HEK293T (cell line): ENCODE data around the gene C8B.

Source experiments
- CTCF ChIA-PET: fragments of 350-600 bp; formaldehyde crosslinking; extraction: SDS; loops from one replicate; lab custom pipeline; 2021; ENCODE audit warnings: antibody characterized with exemption, inconsistent platforms; lab: Yijun Ruan, JAX
- POLR2A ChIA-PET: fragments of 350-600 bp; formaldehyde crosslinking; extraction: SDS; loops from one replicate; lab custom pipeline; 2020; ENCODE audit warnings: antibody characterized with exemption, inconsistent platforms; lab: Yijun Ruan, JAX
- DNase-seq: peaks from one replicate; pipeline ENCODE4 v3.0.0; 2012; ENCODE audit warnings: mixed read lengths; ENCODE audit errors: extremely low spot score
- BHLHE40 ChIP-seq: fragments of 450-650 bp; IDR thresholded peaks from 2 replicates; pipeline ENCODE4 v1.6.1; 2016; ENCODE audit warnings: mild to moderate bottlenecking, moderate library complexity, borderline replicate concordance
- FOXA1 ChIP-seq: fragments of 450-650 bp; IDR thresholded peaks from 2 replicates; pipeline ENCODE4 v1.6.1; 2016; ENCODE audit warnings: mild to moderate bottlenecking
- FOXK2 ChIP-seq: fragments of 450-650 bp; IDR thresholded peaks from 2 replicates; pipeline ENCODE4 v1.6.1; 2016; ENCODE audit warnings: mild to moderate bottlenecking
- FOXM1 ChIP-seq: fragments of 450-650 bp; IDR thresholded peaks from 2 replicates; pipeline ENCODE4 v1.6.1; 2017; ENCODE audit warnings: mild to moderate bottlenecking, borderline replicate concordance
- HDGF ChIP-seq: fragments of 450-650 bp; IDR thresholded peaks from 2 replicates; pipeline ENCODE4 v1.6.1; 2017; ENCODE audit warnings: antibody characterized with exemption, borderline replicate concordance
- LEF1 ChIP-seq: fragments of 450-650 bp; IDR thresholded peaks from 2 replicates; pipeline ENCODE4 v1.6.1; 2017; ENCODE audit warnings: mild to moderate bottlenecking, borderline replicate concordance
- SP1 ChIP-seq: fragments of 450-650 bp; IDR thresholded peaks from 2 replicates; pipeline ENCODE4 v1.6.1; 2017
- TARDBP ChIP-seq: fragments of 450-650 bp; IDR thresholded peaks from 2 replicates; pipeline ENCODE4 v1.6.1; 2016
- ZNF384 ChIP-seq: fragments of 450-650 bp; IDR thresholded peaks from 2 replicates; pipeline ENCODE4 v1.6.1; 2016

The C8B gene

GRCh38 chr1:56880774-56881173 lies 85.0 kb downstream of the C8B start:
- CTCF ChIA-PET, result no interaction called here

More at GRCh38 chr1:56880774-56881173, 85.0 kb downstream of the C8B start:
- POLR2A ChIA-PET, result no interaction called here
- no peak for TF ChIP-seq TARDBP
- TF ChIP-seq HDGF, result no peak
- no peak for TF ChIP-seq BHLHE40
- TF ChIP-seq SP1, result no peak
- TF ChIP-seq FOXM1, result no peak
- TF ChIP-seq FOXA1, result no peak
- no peak for TF ChIP-seq ZNF384
- TF ChIP-seq FOXK2, result no peak
- no peak for TF ChIP-seq LEF1
- no peak for DNase-seq
